ENCODE data around the gene CYLC2. TPM values are rescaled to one million over a fixed set of nuclear protein-coding genes. Genes with fewer than 3 reads are reported as not detected.

The CYLC2 gene
- not detected for total RNA-seq

DNA sequence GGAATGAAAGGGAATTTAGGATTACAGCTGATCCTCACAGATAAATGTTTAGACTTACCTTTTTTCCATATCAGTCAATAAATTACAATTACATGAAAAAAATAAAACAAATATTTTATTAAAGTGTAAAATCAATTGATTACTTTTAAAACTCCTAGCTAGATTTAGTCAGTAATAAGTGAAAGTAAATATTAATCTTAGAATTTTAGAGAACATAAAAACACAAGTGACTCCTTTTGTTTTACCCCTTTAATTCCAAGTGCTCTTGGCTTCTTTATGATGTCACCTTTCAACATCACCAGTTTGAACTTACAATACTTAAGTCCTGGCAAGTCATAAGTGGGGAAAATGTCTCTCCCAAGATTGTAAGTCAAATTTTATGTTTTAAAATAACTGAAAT is at the start of gene CYLC2:
TSS of gene CYLC2 (plus strand) at position 301 of the 400 bp plus-strand sequence. CDS start at position 349, 48 bp downstream.
- DNase-seq, result no peak
- TF ChIP-seq CTCF (IDR thresholded peaks at IDR 0.05 in 4 of 5, conservative IDR thresholded peaks at IDR 0.05 in 1 of 5), result no peak
- no peak for TF ChIP-seq POLR2A (IDR thresholded peaks at IDR 0.05)
- Histone ChIP-seq H3K36me3 (no peaks in the 10 kb centered on the region), H3K9me3 (no peaks in the 10 kb centered on the region), H3K27ac (no peak within 1 kb of the TSS), H3K27me3 (no peaks in the 10 kb centered on the region), H3K4me1 (no peaks in the 10 kb centered on the region), H3K4me3 (no peak within 1 kb of the TSS)
- ATAC-seq, result no peak
- in situ Hi-C loops (cut with MboI; ENCODE audit: low sequenced_read_pairs in 4 of 4), result no loop called here
- intact Hi-C loops (cut with DNase I; ENCODE audit: low total_unique reads), result no loop called here

GRCh38 chr9:102950346-102950745 is 44.8 kb upstream of the CYLC2 start:
- intact Hi-C loops (cut with DNase I; ENCODE audit: low total_unique reads), result no loop called here
- Histone ChIP-seq H3K9me3 (no peaks in the 10 kb centered on the region), H3K4me1 (no peaks in the 10 kb centered on the region), H3K4me3 (no peak overlapping the region), H3K27ac (no peak overlapping the region), H3K36me3 (no peaks in the 10 kb centered on the region), H3K27me3 (no peaks in the 10 kb centered on the region)
- TF ChIP-seq POLR2A (IDR thresholded peaks at IDR 0.05), result no peak
- TF ChIP-seq CTCF (IDR thresholded peaks at IDR 0.05 in 4 of 5, conservative IDR thresholded peaks at IDR 0.05 in 1 of 5), result no peak
- in situ Hi-C loops (cut with MboI; ENCODE audit: low sequenced_read_pairs in 4 of 4), result no loop called here
- ATAC-seq, result no peak
- no peak for DNase-seq

DNA sequence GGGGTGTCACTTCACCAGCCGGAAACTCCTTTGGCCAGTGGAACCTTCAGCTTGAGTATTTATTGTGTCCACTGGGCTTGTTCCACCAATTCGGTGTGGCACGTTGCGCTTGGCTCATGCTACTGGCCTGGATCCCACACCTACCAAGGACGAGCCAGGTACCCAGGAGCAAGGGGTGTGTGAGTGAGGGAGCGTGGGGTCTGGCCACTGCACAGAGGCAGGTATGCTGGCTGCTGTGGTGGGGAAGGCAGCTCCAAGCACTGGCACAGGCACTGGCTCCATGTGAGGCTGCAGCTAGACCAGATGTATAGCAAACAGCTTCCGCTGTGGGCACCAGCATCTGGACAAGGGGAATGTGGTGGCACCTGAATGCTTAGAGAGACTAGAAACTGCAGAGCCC is 28.1 kb upstream of the CYLC2 start:
- DNase-seq (no peak), ATAC-seq (no peak)
- H3K27me3 ChIP-seq, result no peaks in the 10 kb centered on the region
- intact Hi-C loops (cut with DNase I; ENCODE audit: low total_unique reads), result no loop called here
- in situ Hi-C loops (cut with MboI; ENCODE audit: low sequenced_read_pairs in 4 of 4), result no loop called here
- TF ChIP-seq CTCF (IDR thresholded peaks at IDR 0.05 in 4 of 5, conservative IDR thresholded peaks at IDR 0.05 in 1 of 5) (no peak), POLR2A (IDR thresholded peaks at IDR 0.05) (no peak)
- no peaks in the 10 kb centered on the region for H3K9me3 ChIP-seq
- H3K36me3 ChIP-seq, result no peaks in the 10 kb centered on the region
- H3K27ac ChIP-seq, result no peak overlapping the region
- H3K4me3 ChIP-seq, result no peak overlapping the region
- H3K4me1 ChIP-seq, result no peaks in the 10 kb centered on the region

GRCh38 chr9:102967979-102968378 is 27.2 kb upstream of the CYLC2 start:
- Histone ChIP-seq H3K9me3 (no peaks in the 10 kb centered on the region), H3K36me3 (no peaks in the 10 kb centered on the region), H3K27me3 (no peaks in the 10 kb centered on the region), H3K4me1 (no peaks in the 10 kb centered on the region), H3K27ac (no peak overlapping the region), H3K4me3 (no peak overlapping the region)
- TF ChIP-seq CTCF (IDR thresholded peaks at IDR 0.05 in 4 of 5, conservative IDR thresholded peaks at IDR 0.05 in 1 of 5), result no peak
- TF ChIP-seq POLR2A (IDR thresholded peaks at IDR 0.05), result no peak
- no peak for ATAC-seq
- DNase-seq, result no peak
- in situ Hi-C loops (cut with MboI; ENCODE audit: low sequenced_read_pairs in 4 of 4), result no loop called here
- intact Hi-C loops (cut with DNase I; ENCODE audit: low total_unique reads), result no loop called here

DNA sequence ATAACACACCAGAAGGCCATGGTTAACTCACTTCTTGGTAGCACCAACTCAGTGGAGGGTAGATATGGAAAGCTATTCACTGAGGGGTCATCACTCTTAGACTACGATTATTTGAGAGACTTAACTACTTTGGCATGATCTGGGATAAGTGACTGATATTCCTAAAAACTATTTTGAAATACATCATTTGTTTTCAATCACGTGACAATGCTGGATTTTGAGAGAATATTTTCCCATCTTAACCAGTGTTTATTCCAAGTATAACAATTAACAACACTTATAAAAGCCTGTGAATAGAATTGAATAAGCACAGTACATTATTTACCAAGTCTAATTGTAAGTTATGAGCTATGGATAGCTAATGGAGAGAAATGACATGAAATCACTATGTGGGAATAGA is 22.4 kb upstream of the CYLC2 start:
- H3K27ac ChIP-seq, result no peak overlapping the region
- TF ChIP-seq POLR2A (IDR thresholded peaks at IDR 0.05) (no peak), CTCF (IDR thresholded peaks at IDR 0.05 in 4 of 5, conservative IDR thresholded peaks at IDR 0.05 in 1 of 5) (no peak)
- no peak for DNase-seq
- no peak overlapping the region for H3K4me3 ChIP-seq
- intact Hi-C loops (cut with DNase I; ENCODE audit: low total_unique reads), result no loop called here
- ATAC-seq, result no peak
- in situ Hi-C loops (cut with MboI; ENCODE audit: low sequenced_read_pairs in 4 of 4), result no loop called here
- no peaks in the 10 kb centered on the region for H3K27me3 ChIP-seq
- H3K36me3 ChIP-seq, result no peaks in the 10 kb centered on the region
- no peaks in the 10 kb centered on the region for H3K4me1 ChIP-seq
- no peaks in the 10 kb centered on the region for H3K9me3 ChIP-seq
